ENCODE measurements around the gene POLR3GL.

POLR3GL gene

GRCh38 chr1:145951526-145951925, 13.0 kb upstream of the POLR3GL start:
- DNase-seq, result no peak

GRCh38 chr1:145952903-145953302, 11.6 kb upstream of the POLR3GL start:
- no peak for DNase-seq

GRCh38 chr1:145953861-145954260, 10.6 kb upstream of the POLR3GL start:
- no peak for DNase-seq

- DNase-seq, result no peak
Measured at GRCh38 chr1:145955436-145955835, 9.1 kb upstream of the POLR3GL start.

GRCh38 chr1:145956361-145956760, 8.1 kb upstream of the POLR3GL start:
- DNase-seq, result no peak

- peak; percentile 46 for DNase-seq
Measured at GRCh38 chr1:145956781-145957442, 7.6 kb upstream of the POLR3GL start.

GRCh38 chr1:145957443-145958319, 6.8 kb upstream of the POLR3GL start, which contains the start of gene LIX1L:
Gene LIX1L, minus strand, starts transcription at chr1:145958017. Its CDS starts 90 bp downstream, at chr1:145957927.
- peak; percentile 97 for DNase-seq

- no peak for DNase-seq
Measured at GRCh38 chr1:145958734-145959133, 5.8 kb upstream of the POLR3GL start.

GRCh38 chr1:145959333-145959732, 5.2 kb upstream of the POLR3GL start:
- no peak for DNase-seq

- no peak for DNase-seq
Measured at GRCh38 chr1:145959957-145960467, 4.5 kb upstream of the POLR3GL start.

GRCh38 chr1:145960468-145961108, 3.9 kb upstream of the POLR3GL start:
- peak; percentile 65 for DNase-seq

- no peak for DNase-seq
Measured at GRCh38 chr1:145961109-145961424, 3.4 kb upstream of the POLR3GL start.

- peak; percentile 44 for DNase-seq
Measured at GRCh38 chr1:145961425-145962156, 2.9 kb upstream of the POLR3GL start.

- DNase-seq, result peak; percentile 49
Measured at GRCh38 chr1:145962157-145963102, 2.1 kb upstream of the POLR3GL start.

GRCh38 chr1:145963265-145964019, 1.0 kb upstream of the POLR3GL start:
- DNase-seq, result peak; percentile 83

- DNase-seq, result no peak
Measured at GRCh38 chr1:145965119-145965744, 742 bp downstream of the POLR3GL start.

GRCh38 chr1:145967288-145967687, 2.8 kb downstream of the POLR3GL start:
- no peak for DNase-seq

GRCh38 chr1:145972580-145972979, 8.1 kb downstream of the POLR3GL start:
- no peak for DNase-seq

GRCh38 chr1:145974721-145975120, 10.2 kb downstream of the POLR3GL start:
- no peak for DNase-seq

- DNase-seq, result no peak
Measured at GRCh38 chr1:145975216-145975615, 10.7 kb downstream of the POLR3GL start.

Measured in fibroblast of skin of right biceps (primary cell).